ENCODE data around the gene SYNDIG1.

The SYNDIG1 gene

GRCh38 chr20:24676978-24677370 is 207.5 kb downstream of the SYNDIG1 start:
- Mint-ChIP-seq H3K27me3 (no peaks in the 10 kb centered on the region), H3K36me3 (ENCODE audit: insufficient read depth) (no peaks in the 10 kb centered on the region), H3K4me3 (no peak overlapping the region), H3K4me1 (no peaks in the 10 kb centered on the region), H3K27ac (ENCODE audit: low read depth) (no peak overlapping the region), H3K9me3 (no peaks in the 10 kb centered on the region)
- DNase-seq (ENCODE audit: low spot score in 2 of 2) (no peak), ATAC-seq (replicated peaks; ENCODE audit: extremely low read depth, poor library complexity, severe bottlenecking) (no peak)

DNA sequence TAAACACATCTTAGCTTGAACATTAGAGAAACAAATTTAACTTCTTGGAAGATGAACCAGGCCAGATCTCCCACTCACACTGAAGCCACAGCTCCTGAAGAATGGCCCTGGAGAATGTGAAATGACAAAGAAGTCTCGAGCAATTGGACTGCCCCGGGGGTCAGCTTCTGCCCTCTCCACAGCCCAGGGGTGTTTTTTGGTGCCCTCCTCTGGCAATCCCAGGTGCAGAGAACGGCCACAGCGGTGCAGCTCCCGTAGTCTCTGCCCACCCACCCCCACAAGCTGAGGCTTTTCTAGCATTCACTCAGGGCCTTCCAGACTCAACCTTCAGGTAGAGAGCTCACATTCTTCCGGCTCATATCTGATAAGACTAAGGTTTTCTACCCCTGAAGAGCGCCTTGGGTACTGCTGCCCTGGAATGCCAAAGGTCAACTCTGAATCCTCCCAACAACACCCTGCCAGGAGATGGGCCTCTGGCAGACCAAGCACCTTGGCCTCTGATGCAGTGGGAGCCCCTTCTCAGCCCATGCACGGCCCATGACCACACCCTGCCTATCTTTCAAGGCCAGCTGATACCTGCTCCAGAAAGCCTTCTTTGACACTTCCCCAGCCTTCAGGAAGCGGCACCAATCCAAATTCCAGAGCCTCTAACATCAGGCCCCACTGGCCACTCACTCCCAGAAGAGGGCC is 208.3 kb downstream of the SYNDIG1 start:
- Mint-ChIP-seq H3K9me3 (no peaks in the 10 kb centered on the region), H3K36me3 (ENCODE audit: insufficient read depth) (no peaks in the 10 kb centered on the region), H3K27me3 (no peaks in the 10 kb centered on the region), H3K4me1 (no peaks in the 10 kb centered on the region), H3K4me3 (no peak overlapping the region), H3K27ac (ENCODE audit: low read depth) (no peak overlapping the region)
- no peak for DNase-seq (ENCODE audit: low spot score in 2 of 2)
- ATAC-seq (replicated peaks; ENCODE audit: extremely low read depth, poor library complexity, severe bottlenecking): no peak

DNA sequence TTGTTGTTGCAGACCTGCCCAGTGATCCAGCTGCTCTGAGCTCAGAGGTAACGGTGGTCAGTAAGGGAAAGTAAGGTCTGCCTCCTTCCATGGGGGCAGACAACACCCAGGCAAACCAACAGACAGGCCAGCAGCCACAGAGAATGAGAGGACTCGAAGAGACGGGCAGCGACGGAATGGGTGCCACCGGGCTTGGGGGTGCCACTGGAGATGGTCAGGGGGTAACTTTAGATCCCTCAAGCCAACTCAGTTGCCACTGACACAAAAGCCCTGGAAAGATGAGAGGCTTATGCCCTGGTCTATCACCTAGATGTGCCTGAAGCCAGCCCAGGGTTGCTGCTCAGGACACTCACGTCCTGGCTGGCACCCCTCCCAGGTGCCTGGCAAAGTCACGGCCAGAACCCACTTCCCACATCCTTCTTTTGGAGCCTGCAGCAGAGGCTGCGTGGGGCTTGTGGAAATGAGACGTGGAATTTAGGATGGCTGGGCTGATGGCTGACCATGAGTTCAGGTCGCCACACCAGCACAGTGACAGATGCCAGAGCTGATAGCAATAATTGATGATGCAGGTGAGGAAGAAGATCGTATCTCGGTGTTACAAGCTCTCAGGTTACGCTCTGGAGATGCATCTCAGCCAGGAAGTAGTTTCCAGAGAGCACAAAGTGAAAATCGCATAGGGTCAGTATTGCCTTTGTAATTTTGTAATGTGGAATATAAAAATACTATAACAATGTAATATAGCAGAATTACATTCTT is 209.1 kb downstream of the SYNDIG1 start:
- no peak for DNase-seq (ENCODE audit: low spot score in 2 of 2)
- Mint-ChIP-seq H3K9me3 (no peaks in the 10 kb centered on the region), H3K4me3 (no peak overlapping the region), H3K27ac (ENCODE audit: low read depth) (no peak overlapping the region), H3K4me1 (no peaks in the 10 kb centered on the region), H3K27me3 (no peaks in the 10 kb centered on the region), H3K36me3 (ENCODE audit: insufficient read depth) (no peaks in the 10 kb centered on the region)
- no peak for ATAC-seq (replicated peaks; ENCODE audit: extremely low read depth, poor library complexity, severe bottlenecking)

GRCh38 chr20:24679448-24680047 is 210.1 kb downstream of the SYNDIG1 start:
- Mint-ChIP-seq H3K36me3 (ENCODE audit: insufficient read depth) (no peaks in the 10 kb centered on the region), H3K27me3 (no peaks in the 10 kb centered on the region), H3K4me1 (no peaks in the 10 kb centered on the region), H3K27ac (ENCODE audit: low read depth) (no peak overlapping the region), H3K9me3 (no peaks in the 10 kb centered on the region), H3K4me3 (no peak overlapping the region)
- no peak for ATAC-seq (replicated peaks; ENCODE audit: extremely low read depth, poor library complexity, severe bottlenecking)
- no peak for DNase-seq (ENCODE audit: low spot score in 2 of 2)

GRCh38 chr20:24681634-24682495 is 212.4 kb downstream of the SYNDIG1 start:
- Mint-ChIP-seq H3K27me3 (peaks cover 9% of the 10 kb centered on the region), H3K4me1 (no peaks in the 10 kb centered on the region), H3K4me3 (no peak overlapping the region), H3K9me3 (no peaks in the 10 kb centered on the region), H3K27ac (ENCODE audit: low read depth) (no peak overlapping the region), H3K36me3 (ENCODE audit: insufficient read depth) (no peaks in the 10 kb centered on the region)
- ATAC-seq (replicated peaks; ENCODE audit: extremely low read depth, poor library complexity, severe bottlenecking) (no peak), DNase-seq (ENCODE audit: low spot score in 2 of 2) (no peak)

GRCh38 chr20:24682496-24682985 is 213.1 kb downstream of the SYNDIG1 start:
- H3K27me3 Mint-ChIP-seq: peaks cover 16% of the 10 kb centered on the region

DNA sequence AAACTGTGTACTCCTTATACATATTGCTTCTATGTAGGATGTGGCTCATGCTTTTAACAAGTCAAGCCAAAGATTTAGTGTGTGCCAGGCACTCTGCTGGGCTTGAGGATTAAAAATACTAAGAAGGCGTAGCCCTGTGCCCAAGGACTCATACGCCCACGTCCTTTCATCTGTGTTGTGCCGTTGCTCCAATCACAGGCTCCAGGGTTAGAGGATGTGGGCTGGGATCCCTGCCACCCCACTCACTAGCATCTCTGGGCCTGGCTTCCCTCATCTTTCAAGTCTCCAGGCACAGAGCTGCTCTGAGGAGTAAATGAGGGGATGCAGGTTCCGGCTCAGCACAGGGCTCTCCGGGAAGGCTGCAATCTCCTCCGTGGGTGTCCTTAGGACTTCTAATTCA is 214.2 kb downstream of the SYNDIG1 start:
- Mint-ChIP-seq H3K9me3 (no peaks in the 10 kb centered on the region), H3K4me3 (no peak overlapping the region), H3K27ac (ENCODE audit: low read depth) (no peak overlapping the region), H3K27me3 (peaks cover 22% of the 10 kb centered on the region), H3K4me1 (no peaks in the 10 kb centered on the region), H3K36me3 (ENCODE audit: insufficient read depth) (peaks cover 2% of the 10 kb centered on the region)
- no peak for ATAC-seq (replicated peaks; ENCODE audit: extremely low read depth, poor library complexity, severe bottlenecking)
- no peak for DNase-seq (ENCODE audit: low spot score in 2 of 2)

More at GRCh38 chr20:24682496-24682985, 213.1 kb downstream of the SYNDIG1 start:
- Mint-ChIP-seq H3K4me1 (no peaks in the 10 kb centered on the region), H3K4me3 (no peak overlapping the region), H3K27ac (ENCODE audit: low read depth) (no peak overlapping the region), H3K36me3 (ENCODE audit: insufficient read depth) (peaks cover 2% of the 10 kb centered on the region), H3K9me3 (no peaks in the 10 kb centered on the region)
- ATAC-seq (replicated peaks; ENCODE audit: extremely low read depth, poor library complexity, severe bottlenecking) (no peak), DNase-seq (ENCODE audit: low spot score in 2 of 2) (no peak)

GRCh38 chr20:24684421-24684871 is 215.0 kb downstream of the SYNDIG1 start:
- DNase-seq (ENCODE audit: low spot score in 2 of 2) (no peak), ATAC-seq (replicated peaks; ENCODE audit: extremely low read depth, poor library complexity, severe bottlenecking) (no peak)
- Mint-ChIP-seq H3K27me3 (peaks cover 29% of the 10 kb centered on the region), H3K4me3 (no peak overlapping the region), H3K36me3 (ENCODE audit: insufficient read depth) (peaks cover 2% of the 10 kb centered on the region), H3K27ac (ENCODE audit: low read depth) (no peak overlapping the region), H3K4me1 (no peaks in the 10 kb centered on the region), H3K9me3 (no peaks in the 10 kb centered on the region)

DNA sequence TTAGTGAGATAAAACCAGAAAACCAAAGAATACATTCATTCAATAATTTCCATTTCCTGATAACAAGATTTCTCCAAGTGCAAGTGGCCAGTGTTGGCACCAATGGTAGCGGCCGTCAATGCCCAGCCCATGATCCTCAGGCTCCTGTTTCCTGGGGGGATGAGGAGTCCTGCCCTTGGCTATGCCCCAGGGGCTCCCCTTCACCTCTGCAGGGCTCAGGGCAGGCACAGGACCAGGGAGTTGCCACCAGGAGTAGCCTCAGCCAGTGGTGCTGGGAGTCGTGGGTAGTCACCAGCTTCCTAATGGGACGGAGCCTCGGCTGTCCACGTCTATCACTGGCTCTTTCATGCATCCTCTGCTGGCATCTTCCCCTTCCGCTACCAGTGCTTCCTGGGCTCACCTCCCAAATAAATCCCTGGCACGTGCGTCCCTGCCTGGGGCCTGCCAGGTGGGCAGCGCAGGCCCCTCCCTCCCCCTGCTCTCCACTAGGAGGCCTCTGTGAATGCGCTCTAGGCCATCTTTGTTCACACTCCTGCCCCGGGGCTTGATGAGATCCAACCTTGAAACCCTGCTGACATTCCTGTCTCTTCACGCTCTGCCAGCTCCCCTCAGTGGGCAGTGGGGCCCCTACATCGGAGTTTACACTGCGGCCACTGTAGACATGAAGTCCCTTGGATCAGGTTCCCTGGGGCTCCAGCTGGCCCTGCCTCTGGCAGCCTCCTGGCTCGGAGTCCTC is 215.7 kb downstream of the SYNDIG1 start:
- no peak for ATAC-seq (replicated peaks; ENCODE audit: extremely low read depth, poor library complexity, severe bottlenecking)
- H3K36me3 Mint-ChIP-seq (ENCODE audit: insufficient read depth): peaks cover 2% of the 10 kb centered on the region
- no peak for DNase-seq (ENCODE audit: low spot score in 2 of 2)
- no peak overlapping the region for H3K4me3 Mint-ChIP-seq
- no peak overlapping the region for H3K27ac Mint-ChIP-seq (ENCODE audit: low read depth)
- H3K9me3 Mint-ChIP-seq: no peaks in the 10 kb centered on the region
- H3K4me1 Mint-ChIP-seq: no peaks in the 10 kb centered on the region
- H3K27me3 Mint-ChIP-seq: peaks cover 36% of the 10 kb centered on the region

DNA sequence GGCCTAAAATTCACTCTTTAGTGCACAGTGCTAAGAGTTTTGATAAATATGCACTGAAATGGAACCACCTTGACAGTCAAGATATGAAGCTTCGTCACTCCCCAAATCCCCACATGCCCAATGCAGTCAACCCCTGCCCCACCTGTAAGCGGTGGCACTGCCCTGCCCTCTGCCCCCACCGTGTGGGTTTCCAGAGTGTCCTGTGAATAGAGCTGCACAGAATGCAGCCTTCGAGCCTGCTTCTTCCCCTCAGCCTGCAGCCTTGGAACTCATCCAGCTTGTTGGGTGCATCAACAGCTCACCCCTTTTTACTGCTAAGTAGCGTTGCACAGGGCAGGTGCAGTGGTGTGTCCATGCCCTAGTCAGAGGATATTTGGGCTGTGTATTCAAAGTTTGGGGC is 216.3 kb downstream of the SYNDIG1 start:
- Mint-ChIP-seq H3K9me3 (no peaks in the 10 kb centered on the region), H3K27me3 (peaks cover 42% of the 10 kb centered on the region), H3K4me3 (no peak overlapping the region), H3K4me1 (no peaks in the 10 kb centered on the region), H3K27ac (ENCODE audit: low read depth) (no peak overlapping the region), H3K36me3 (ENCODE audit: insufficient read depth) (peaks cover 2% of the 10 kb centered on the region)
- no peak for DNase-seq (ENCODE audit: low spot score in 2 of 2)
- no peak for ATAC-seq (replicated peaks; ENCODE audit: extremely low read depth, poor library complexity, severe bottlenecking)

GRCh38 chr20:24686156-24686555 is 216.7 kb downstream of the SYNDIG1 start:
- Mint-ChIP-seq H3K27me3 (peaks cover 42% of the 10 kb centered on the region), H3K27ac (ENCODE audit: low read depth) (no peak overlapping the region), H3K4me1 (no peaks in the 10 kb centered on the region), H3K4me3 (no peak overlapping the region), H3K9me3 (no peaks in the 10 kb centered on the region), H3K36me3 (ENCODE audit: insufficient read depth) (peaks cover 2% of the 10 kb centered on the region)
- ATAC-seq (replicated peaks; ENCODE audit: extremely low read depth, poor library complexity, severe bottlenecking) (no peak), DNase-seq (ENCODE audit: low spot score in 2 of 2) (no peak)

DNA sequence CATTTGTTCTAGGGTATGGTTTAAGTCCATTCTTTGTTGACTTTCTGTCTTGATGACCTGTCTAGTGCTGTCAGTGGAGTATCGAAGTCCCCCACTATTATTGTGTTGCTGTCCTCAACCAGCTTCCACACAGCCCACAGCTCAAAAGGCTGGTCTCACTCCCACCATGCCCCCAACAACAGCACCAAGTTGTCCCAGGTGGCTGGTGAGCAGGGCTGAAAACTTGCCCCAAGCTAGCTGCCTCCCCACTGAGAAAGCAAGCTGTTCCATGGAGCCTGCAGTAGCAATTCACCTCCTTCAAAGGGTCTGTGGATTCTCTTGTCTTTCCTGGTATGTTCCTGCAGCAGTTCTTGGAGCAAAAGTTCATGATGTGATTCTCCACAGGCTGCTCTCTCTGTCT is 221.0 kb downstream of the SYNDIG1 start:
- DNase-seq (ENCODE audit: low spot score in 2 of 2): peak in 1 of 2 donors; percentile 9
- Mint-ChIP-seq H3K4me1 (no peaks in the 10 kb centered on the region), H3K36me3 (ENCODE audit: insufficient read depth) (peaks cover 2% of the 10 kb centered on the region), H3K27ac (ENCODE audit: low read depth) (no peak overlapping the region), H3K27me3 (peaks cover 74% of the 10 kb centered on the region), H3K9me3 (no peaks in the 10 kb centered on the region), H3K4me3 (no peak overlapping the region)
- no peak for ATAC-seq (replicated peaks; ENCODE audit: extremely low read depth, poor library complexity, severe bottlenecking)
